ENCODE results near the gene CDKL5. TPM values are rescaled to one million over a fixed set of nuclear protein-coding genes. Genes with fewer than 3 reads are reported as not detected.

The CDKL5 gene
- total and polyA plus RNA-seq, 2 experiments from 2014 or later = 7.5 to 13.7 TPM

- no peak for TF ChIP-seq ZNF462 (CRISPR knock-in tag; IDR thresholded peaks at IDR 0.05)
- TF ChIP-seq NANOG (IDR thresholded peaks at IDR 0.05; ENCODE audit: borderline replicate concordance) = no peak
These were observed 31.6 kb downstream of the CDKL5 start (continued) for GRCh38 chrX:18457000-18457399.

GRCh38 chrX:18461431-18461830, 36.0 kb downstream of the CDKL5 start:
- Mint-ChIP-seq H3K27ac (peak overlapping the region; percentile 49; the same call in 1 of the 2 replicates), H3K9me3 (no peaks in the 10 kb centered on the region), H3K27me3 (ENCODE audit: insufficient read depth, low read depth, poor library complexity) (no peaks in the 10 kb centered on the region), H3K36me3 (ENCODE audit: low read depth) (no peaks in the 10 kb centered on the region), H3K4me3 (no peak overlapping the region; the same call in 2 of the 3 replicates), H3K4me1 (peaks cover 16% of the 10 kb centered on the region)
- Histone ChIP-seq H3K79me2 (replicated peaks; ENCODE audit: insufficient read depth) (peaks cover 70% of the 10 kb centered on the region), H3K27me3 (ENCODE audit: insufficient read depth) (no peaks in the 10 kb centered on the region), H4K20me1 (replicated peaks; ENCODE audit: insufficient read depth) (no peaks in the 10 kb centered on the region; the same call in 1 of the 2 replicates), H3K9me2 (ENCODE audit: insufficient read depth) (no peaks in the 10 kb centered on the region), H3K4me1 (ENCODE audit: insufficient read depth) (peaks cover 19% of the 10 kb centered on the region), H3K4me3 (no peak overlapping the region), H3K4me2 (peak overlapping the region; percentile 31), H3K27ac (ENCODE audit: low read depth) (peak overlapping the region; percentile 47; the same call in 1 of the 2 replicates), H3K36me3 (ENCODE audit: insufficient read depth) (no peaks in the 10 kb centered on the region), H2AFZ (no peak overlapping the region), H3F3A (replicated peaks; ENCODE audit: low read depth) (no peaks in the 10 kb centered on the region)
- ATAC-seq (no peak), DNase-seq (ENCODE audit: low spot score) (no peak)
- no peak for TF ChIP-seq POLR2AphosphoS5 (IDR thresholded peaks at IDR 0.05; ENCODE audit: low read depth)
- no peak for TF ChIP-seq ETS1 (IDR thresholded peaks at IDR 0.05)
- peak; percentile 67; the same call in 1 of the 2 replicates for TF ChIP-seq NANOG (IDR thresholded peaks at IDR 0.05; ENCODE audit: borderline replicate concordance)

Data from GM23338 (cell line).